Activated CD4-positive, alpha-beta T cell treated with anti-CD3 and anti-CD28 coated beads for 48 hours (primary cell): ENCODE measurements around the gene NUP42.
"Not testable (repeated sequence)": the region's sequence is repeated elsewhere in the genome, so short reads cannot be mapped to it uniquely, and the experiment has no call there.

Experiments
- DNase-seq: peaks from one replicate; pipeline ENCODE4 v3.0.0-alpha.2; 2020

NUP42 gene

GRCh38 chr7:23181684-23182553, at the start of gene NUP42:
NUP42 (plus strand) TSS chr7:23182048; CDS start chr7:23182086, 38 bp downstream.
- peak; percentile 98 for DNase-seq

- no peak for DNase-seq
Measured at GRCh38 chr7:23133797-23134196, 48.1 kb upstream of the NUP42 start.

- DNase-seq = no peak
Measured at GRCh38 chr7:23135755-23136154, 46.1 kb upstream of the NUP42 start.

GRCh38 chr7:23136216-23136615, 45.6 kb upstream of the NUP42 start:
- no peak for DNase-seq

GRCh38 chr7:23157679-23158078, 24.2 kb upstream of the NUP42 start:
- no peak for DNase-seq

GRCh38 chr7:23158546-23158945, 23.3 kb upstream of the NUP42 start:
- no peak for DNase-seq

- no peak for DNase-seq
Measured at GRCh38 chr7:23161482-23161881, 20.4 kb upstream of the NUP42 start.

- DNase-seq = no peak
Measured at GRCh38 chr7:23164846-23165245, 17.0 kb upstream of the NUP42 start.

- no peak for DNase-seq
Measured at GRCh38 chr7:23165316-23165715, 16.5 kb upstream of the NUP42 start.

- no peak for DNase-seq
Measured at GRCh38 chr7:23167691-23168090, 14.2 kb upstream of the NUP42 start.

GRCh38 chr7:23168111-23168885, 13.6 kb upstream of the NUP42 start:
- DNase-seq = no peak

- no peak for DNase-seq
Measured at GRCh38 chr7:23175938-23176337, 5.9 kb upstream of the NUP42 start.

- DNase-seq = no peak
Measured at GRCh38 chr7:23183279-23184012, 1.6 kb downstream of the NUP42 start.

- DNase-seq = no peak
Measured at GRCh38 chr7:23184291-23184690, 2.4 kb downstream of the NUP42 start.

GRCh38 chr7:23184709-23185359, 3.0 kb downstream of the NUP42 start:
- DNase-seq = no peak

- DNase-seq = no peak
Measured at GRCh38 chr7:23185980-23186379, 4.1 kb downstream of the NUP42 start.

GRCh38 chr7:23191022-23191421, 9.2 kb downstream of the NUP42 start:
- DNase-seq = no peak

- DNase-seq = not testable (repeated sequence)
Measured at GRCh38 chr7:23193650-23194227, 11.9 kb downstream of the NUP42 start.

- no peak for DNase-seq
Measured at GRCh38 chr7:23196306-23196705, 14.5 kb downstream of the NUP42 start.

- not testable (repeated sequence) for DNase-seq
Measured at GRCh38 chr7:23197745-23198144, 15.9 kb downstream of the NUP42 start.

- DNase-seq = no peak
Measured at GRCh38 chr7:23200331-23200730, 18.5 kb downstream of the NUP42 start.

GRCh38 chr7:23204241-23204640, 22.4 kb downstream of the NUP42 start:
- no peak for DNase-seq

- DNase-seq = no peak
Measured at GRCh38 chr7:23205577-23205908, 23.7 kb downstream of the NUP42 start.
